Adrenal gland (tissue), 12 donors: Measurements from ENCODE around the gene ALDH3B2. TPM values are rescaled to one million over a fixed set of nuclear protein-coding genes. Genes with fewer than 3 reads are reported as not detected.
A peak's percentile ranks its signal among the peaks of the same experiment; 100 is the strongest.

Source experiments
- DNase-seq, 7 donors: peaks; one replicate each; pipeline ENCODE4 v3.0.0-alpha.2; 2019 to 2020
- H3K27ac ChIP-seq, 5 donors: fragments of 200-600 bp; sonication (generic) in 4 of 5; 1 replicate in 3 of 5; 2 replicates in 2 of 5; pipeline versions ENCODE4 v1.5.1 to v1.8.0; 2016 to 2020; ENCODE audit warnings: mild to moderate bottlenecking in 1 of 5
- H3K27me3 ChIP-seq: fragments of 200-600 bp; 2 replicates; pipeline ENCODE4 v1.8.0; 2021
- H3K36me3 ChIP-seq, 2 donors: fragments of 200-600 bp; replicated peaks in 1 of 2; 1 replicate in 1 of 2; 2 replicates in 1 of 2; pipeline versions ENCODE4 v1.5.1 to v1.8.0; 2018 to 2022
- H3K4me1 ChIP-seq, 2 donors: fragments of 200-600 bp; replicated peaks in 1 of 2; 1 replicate in 1 of 2; 2 replicates in 1 of 2; pipeline versions ENCODE4 v1.5.1 to v1.8.0; 2018 to 2021
- H3K4me3 ChIP-seq, 4 donors: fragments of 200-600 bp; sonication (generic) in 3 of 4; one replicate each; pipeline ENCODE4 v1.5.1; 2016 to 2018
- H3K9me3 ChIP-seq, 3 donors: fragments of 200-600 bp; sonication (generic) in 1 of 3; replicated peaks in 1 of 3; 1 replicate in 2 of 3; 2 replicates in 1 of 3; pipeline versions ENCODE4 v1.5.1 to v1.8.0; 2016 to 2021
- CTCF ChIP-seq, 6 experiments: fragments of 450-650 bp in 4 of 6; fragments of 200-600 bp in 2 of 6; sonication (generic) in 1 of 6; IDR thresholded peaks; 1 replicate in 5 of 6; 2 replicates in 1 of 6; pipeline versions ENCODE4 v1.5.1 to v1.8.0; 2016 to 2021; ENCODE audit warnings: antibody characterized with exemption in 6 of 6, mild to moderate bottlenecking in 2 of 6, moderate library complexity in 1 of 6
- POLR2A ChIP-seq, 2 donors: fragments of 450-650 bp; IDR thresholded peaks; one replicate each; pipeline ENCODE4 v1.6.1; 2017; ENCODE audit warnings: antibody characterized with exemption in 2 of 2, mild to moderate bottlenecking in 2 of 2, moderate library complexity in 1 of 2
- WGBS, 4 donors: extraction: QIAGEN DNeasy Blood & Tissue Kit in 2 of 4; methylation state at CpG; one replicate each; pipeline versions ENCODE4 v1.1.5 to v1.1.7; 2013 to 2017; 5-methylcytosine and 5-hydroxymethylcytosine counted together
- intact Hi-C, 2 donors: fragments of 100-400 bp; cut with DNase I; formaldehyde crosslinking; loops; one replicate each; pipeline versions ENCODE4 v1.14.1 to v1.15.0; 2022 to 2023
- polyA plus RNA-seq, 3 donors: library from polyadenylated mRNA; stranded (reverse); fragments of 200-250 nt in 2 of 3; fragments of 350-450 nt in 1 of 3; fragmentation: Illumina TruSeq in 1 of 3; extraction: RNeasy Lipid Tissue Mini Kit (QIAGEN cat#74804) in 1 of 3; gene quantifications; one replicate each; pipeline ENCODE4 v1.2.3, GENCODE V29; 2013 to 2014
- small RNA-seq, 2 donors: library from RNA; depleted of rRNA; stranded (forward); fragments of <200 nt; gene quantifications; one replicate each; pipeline ENCODE3, GENCODE V24; 2016
- total RNA-seq, 9 donors: library from RNA; depleted of rRNA in 4 of 9; stranded (reverse); fragments of >200 nt in 4 of 9; fragments of 120-200 nt in 1 of 9; fragmentation: NEBNext Ultra II Directional in 1 of 9; extraction: Animal tissue kit (Norgen Biotek cat#: 25700) in 1 of 9; gene quantifications; one replicate each; pipeline versions ENCODE4 v1.1.0 to v1.2.4, GENCODE V29; 2013 to 2023
- donor health status: healthy with polysubstance abuse.
- donor health status: Bipolar disorder and iron deficiency.
- donor health status: DM: yes; HTN: yes; CAD: no.
- donor health status: DM: no; HTN: no; CAD: no.
- donor health status: DM: no; HTN: no; CAD: no.
- donor health status: DM: yes; HTN: yes; CAD: no.

The ALDH3B2 gene
- total and polyA plus RNA-seq, 12 donors, result 0.10 TPM; not detected in 11

- intact Hi-C loops, result no loop called here
- peak in 5 of 7 donors; percentile 41 to 66 (median 54) for DNase-seq
- Histone ChIP-seq H3K27ac (peak overlapping the region in 2 of 5 donors; percentile 11 to 28), H3K9me3 (no peaks in the 10 kb centered on the region), H3K4me1 (no peaks in the 10 kb centered on the region), H3K36me3 (peaks cover 0 to 31% of the 10 kb centered on the region in 2 donors), H3K27me3 (peaks cover 9% of the 10 kb centered on the region), H3K4me3 (peak overlapping the region in 1 of 4 donors; percentile 35)
- no peak for TF ChIP-seq POLR2A (IDR thresholded peaks at IDR 0.05)
- TF ChIP-seq CTCF (IDR thresholded peaks at IDR 0.05), result peak; percentile 33 to 62 (median 52)
- 15 to 23% (median 15%) methylated on average over 10 to 23 of the region's 23 CpGs for WGBS, 4 donors
These were observed 60.3 kb downstream of the ALDH3B2 start for GRCh38 chr11:67613960-67614715.

GRCh38 chr11:67613313-67613959, 61.0 kb downstream of the ALDH3B2 start:
- H3K27ac ChIP-seq, result peak overlapping the region in 1 of 5 donors; percentile 11
- WGBS, 4 donors, result 84 to 92% (median 86%) methylated on average over 12 to 17 of the region's 17 CpGs
- H3K4me3 ChIP-seq, result peak overlapping the region in 1 of 4 donors; percentile 35
- peaks cover 0 to 38% of the 10 kb centered on the region in 2 donors for H3K36me3 ChIP-seq
- intact Hi-C loops, result no loop called here
- no peaks in the 10 kb centered on the region for H3K9me3 ChIP-seq
- H3K4me1 ChIP-seq, result no peaks in the 10 kb centered on the region
- peaks cover 9% of the 10 kb centered on the region for H3K27me3 ChIP-seq
- DNase-seq, result no peak
- TF ChIP-seq CTCF (IDR thresholded peaks at IDR 0.05), result no peak
- TF ChIP-seq POLR2A (IDR thresholded peaks at IDR 0.05), result no peak

GRCh38 chr11:67612751-67613150, 61.7 kb downstream of the ALDH3B2 start:
- peaks cover 0 to 40% of the 10 kb centered on the region in 2 donors for H3K36me3 ChIP-seq
- no peak for DNase-seq
- H3K27me3 ChIP-seq, result peaks cover 9% of the 10 kb centered on the region

More at GRCh38 chr11:67612751-67613150, 61.7 kb downstream of the ALDH3B2 start:
- TF ChIP-seq POLR2A (IDR thresholded peaks at IDR 0.05) (no peak), CTCF (IDR thresholded peaks at IDR 0.05) (no peak)
- no peaks in the 10 kb centered on the region for H3K9me3 ChIP-seq
- WGBS, 4 donors, result 92 to 96% (median 95%) methylated on average over 9 to 13 of the region's 13 CpGs; no CpG with 5 or more reads in 1 of the 4 donors
- H3K27ac ChIP-seq, result no peak overlapping the region
- no peak overlapping the region for H3K4me3 ChIP-seq
- H3K4me1 ChIP-seq, result peaks cover 2 to 3% of the 10 kb centered on the region in 2 donors
- intact Hi-C loops, result no loop called here

Small RNA genes lying within 50 kb of the gene (small RNA-seq; reads per million reads assigned to genes)
- 0 reads per million in 2 donors for gene RPL37P2

Other genes starting within 250 kb of the ALDH3B2 start
- 10 to 100 TPM; 37.4 to 96.6 (median 47.0) TPM for gene RPS6KB2, start 246.1 kb downstream of the ALDH3B2 start, total RNA-seq
- 100 to 1,000 TPM in 1 of 3 donors, 10 to 100 TPM in 2; 36.6 to 111 (median 78.6) TPM for gene RPS6KB2, start 246.1 kb downstream of the ALDH3B2 start, polyA plus RNA-seq
- gene PTPRCAP, start 236.9 kb downstream of the ALDH3B2 start, total RNA-seq, result 1 to 10 TPM; 1.2 to 7.5 (median 3.9) TPM
- 10 to 100 TPM in 1 of 3 donors, 1 to 10 TPM in 1, under 1 TPM in 1; 0.57 to 13.4 (median 8.0) TPM for gene PTPRCAP, start 236.9 kb downstream of the ALDH3B2 start, polyA plus RNA-seq
- gene CORO1B, start 231.1 kb downstream of the ALDH3B2 start, total RNA-seq, result 100 to 1,000 TPM in 5 of 9 donors, 10 to 100 TPM in 4; 65.1 to 142 (median 102) TPM
- gene CORO1B, start 231.1 kb downstream of the ALDH3B2 start, polyA plus RNA-seq, result 100 to 1,000 TPM in 2 of 3 donors, 10 to 100 TPM in 1; 28.9 to 159 (median 141) TPM
- under 1 TPM in 1 of 9 donors, not detected in 8; 0.18 TPM for gene GPR152, start 221.9 kb downstream of the ALDH3B2 start, total RNA-seq
- not detected for gene GPR152, start 221.9 kb downstream of the ALDH3B2 start, polyA plus RNA-seq
- gene CABP4, start 219.3 kb downstream of the ALDH3B2 start, total RNA-seq, result 1 to 10 TPM in 5 of 9 donors, under 1 TPM in 3, not detected in 1; 0.28 to 3.8 (median 1.5) TPM
- gene CABP4, start 219.3 kb downstream of the ALDH3B2 start, polyA plus RNA-seq, result 1 to 10 TPM in 2 of 3 donors, under 1 TPM in 1; 0.31 to 2.1 (median 1.1) TPM
- gene TMEM134, start 205.4 kb downstream of the ALDH3B2 start, total RNA-seq, result 100 to 1,000 TPM in 3 of 9 donors, 10 to 100 TPM in 6; 32.3 to 257 (median 96.8) TPM
- 100 to 1,000 TPM in 2 of 3 donors, 10 to 100 TPM in 1; 15.5 to 103 (median 102) TPM for gene TMEM134, start 205.4 kb downstream of the ALDH3B2 start, polyA plus RNA-seq
- 100 to 1,000 TPM in 2 of 9 donors, 10 to 100 TPM in 7; 62.0 to 114 (median 74.1) TPM for gene AIP, start 191.6 kb downstream of the ALDH3B2 start, total RNA-seq
- 100 to 1,000 TPM in 2 of 3 donors, 10 to 100 TPM in 1; 35.3 to 152 (median 119) TPM for gene AIP, start 191.6 kb downstream of the ALDH3B2 start, polyA plus RNA-seq
- gene PITPNM1, start 169.3 kb downstream of the ALDH3B2 start, total RNA-seq, result 100 to 1,000 TPM in 1 of 9 donors, 10 to 100 TPM in 8; 16.4 to 146 (median 45.1) TPM
- 10 to 100 TPM; 42.6 to 70.9 (median 62.1) TPM for gene PITPNM1, start 169.3 kb downstream of the ALDH3B2 start, polyA plus RNA-seq
- 100 to 1,000 TPM in 1 of 9 donors, 10 to 100 TPM in 8; 34.0 to 218 (median 50.4) TPM for gene CDK2AP2, start 166.5 kb downstream of the ALDH3B2 start, total RNA-seq
- gene CDK2AP2, start 166.5 kb downstream of the ALDH3B2 start, polyA plus RNA-seq, result 100 to 1,000 TPM in 1 of 3 donors, 10 to 100 TPM in 2; 55.4 to 110 (median 85.6) TPM
- gene CABP2, start 151.2 kb downstream of the ALDH3B2 start, total RNA-seq, result not detected
- gene CABP2, start 151.2 kb downstream of the ALDH3B2 start, polyA plus RNA-seq, result not detected
- gene GSTP1, start 90.8 kb downstream of the ALDH3B2 start, total RNA-seq, result 1,000 to 10,000 TPM in 1 of 9 donors, 100 to 1,000 TPM in 8; 332 to 1,325 (median 444) TPM
- 100 to 1,000 TPM; 267 to 762 (median 466) TPM for gene GSTP1, start 90.8 kb downstream of the ALDH3B2 start, polyA plus RNA-seq
- 100 to 1,000 TPM; 176 to 439 (median 297) TPM for gene NDUFV1, start 67.7 kb downstream of the ALDH3B2 start, total RNA-seq
- gene NDUFV1, start 67.7 kb downstream of the ALDH3B2 start, polyA plus RNA-seq, result 100 to 1,000 TPM in 2 of 3 donors, 10 to 100 TPM in 1; 84.2 to 231 (median 227) TPM
- gene NUDT8, start 44.7 kb downstream of the ALDH3B2 start, total RNA-seq, result 10 to 100 TPM in 2 of 9 donors, 1 to 10 TPM in 7; 2.4 to 40.6 (median 7.2) TPM
- 10 to 100 TPM in 1 of 3 donors, 1 to 10 TPM in 2; 1.9 to 14.0 (median 8.0) TPM for gene NUDT8, start 44.7 kb downstream of the ALDH3B2 start, polyA plus RNA-seq
- gene TBX10, start 34.9 kb downstream of the ALDH3B2 start, total RNA-seq, result not detected
- not detected for gene TBX10, start 34.9 kb downstream of the ALDH3B2 start, polyA plus RNA-seq
- under 1 TPM in 1 of 9 donors, not detected in 8; 0.06 TPM for gene ACY3, start 23.9 kb downstream of the ALDH3B2 start, total RNA-seq
- gene ACY3, start 23.9 kb downstream of the ALDH3B2 start, polyA plus RNA-seq, result under 1 TPM in 1 of 3 donors, not detected in 2; 0.32 TPM